Gastrocnemius medialis (tissue), 4 donors: ENCODE data around the gene ARHGAP15.

Experiments
- POLR2A ChIP-seq, 2 donors: fragments of 450-650 bp; IDR thresholded peaks; one replicate each; pipeline ENCODE4 v1.6.1; 2017; ENCODE audit warnings: antibody characterized with exemption in 2 of 2, mild to moderate bottlenecking in 2 of 2, moderate library complexity in 2 of 2
- TF ChIP-seq, protein P1 (sequence below), 5 experiments: fragments of 450-650 bp in 3 of 5; fragments of 200-600 bp in 2 of 5; sonication (generic) in 2 of 5; IDR thresholded peaks in 4 of 5; conservative IDR thresholded peaks in 1 of 5; 1 replicate in 4 of 5; 2 replicates in 1 of 5; pipeline ENCODE4 v1.5.1; 2016 to 2019; ENCODE audit warnings: antibody characterized with exemption in 5 of 5, mild to moderate bottlenecking in 3 of 5, moderate library complexity in 3 of 5

DNA sequence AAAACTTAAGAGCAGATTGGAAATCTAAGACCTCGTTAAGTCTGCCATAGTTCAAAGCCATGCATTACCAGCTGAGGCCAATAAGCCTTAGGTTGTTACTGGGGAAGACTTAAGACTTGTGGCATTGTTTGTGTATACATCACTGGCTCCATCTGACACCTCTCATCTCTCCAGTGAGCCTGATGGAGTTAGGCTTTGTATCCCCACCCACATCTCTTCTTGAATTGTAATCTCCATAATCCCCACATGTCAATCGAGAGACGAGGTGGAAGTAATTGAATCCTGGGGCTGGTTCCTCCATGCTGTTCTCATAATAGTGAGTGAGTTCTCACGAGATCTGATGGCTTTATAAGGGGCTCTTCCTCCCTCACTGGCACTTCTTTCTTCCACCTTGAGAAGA lies 404.6 kb downstream of the ARHGAP15 start:
- TF ChIP-seq, protein P1, sequence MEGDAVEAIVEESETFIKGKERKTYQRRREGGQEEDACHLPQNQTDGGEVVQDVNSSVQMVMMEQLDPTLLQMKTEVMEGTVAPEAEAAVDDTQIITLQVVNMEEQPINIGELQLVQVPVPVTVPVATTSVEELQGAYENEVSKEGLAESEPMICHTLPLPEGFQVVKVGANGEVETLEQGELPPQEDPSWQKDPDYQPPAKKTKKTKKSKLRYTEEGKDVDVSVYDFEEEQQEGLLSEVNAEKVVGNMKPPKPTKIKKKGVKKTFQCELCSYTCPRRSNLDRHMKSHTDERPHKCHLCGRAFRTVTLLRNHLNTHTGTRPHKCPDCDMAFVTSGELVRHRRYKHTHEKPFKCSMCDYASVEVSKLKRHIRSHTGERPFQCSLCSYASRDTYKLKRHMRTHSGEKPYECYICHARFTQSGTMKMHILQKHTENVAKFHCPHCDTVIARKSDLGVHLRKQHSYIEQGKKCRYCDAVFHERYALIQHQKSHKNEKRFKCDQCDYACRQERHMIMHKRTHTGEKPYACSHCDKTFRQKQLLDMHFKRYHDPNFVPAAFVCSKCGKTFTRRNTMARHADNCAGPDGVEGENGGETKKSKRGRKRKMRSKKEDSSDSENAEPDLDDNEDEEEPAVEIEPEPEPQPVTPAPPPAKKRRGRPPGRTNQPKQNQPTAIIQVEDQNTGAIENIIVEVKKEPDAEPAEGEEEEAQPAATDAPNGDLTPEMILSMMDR (IDR thresholded peaks at IDR 0.05 in 4 of 5, conservative IDR thresholded peaks at IDR 0.05 in 1 of 5), result no peak
- TF ChIP-seq POLR2A (IDR thresholded peaks at IDR 0.05), result no peak
